HG03045 (cell line): ENCODE data around the gene ADAMTSL1.

ENCODE experiments used
- ATAC-seq: cut with Tn5 transposase; IDR thresholded peaks from one replicate; pipeline ENCODE4 v1.9.1; 2021; ENCODE audit warnings: mild to moderate bottlenecking, moderate library complexity; ENCODE audit not compliant: unreplicated experiment

ADAMTSL1 gene

DNA sequence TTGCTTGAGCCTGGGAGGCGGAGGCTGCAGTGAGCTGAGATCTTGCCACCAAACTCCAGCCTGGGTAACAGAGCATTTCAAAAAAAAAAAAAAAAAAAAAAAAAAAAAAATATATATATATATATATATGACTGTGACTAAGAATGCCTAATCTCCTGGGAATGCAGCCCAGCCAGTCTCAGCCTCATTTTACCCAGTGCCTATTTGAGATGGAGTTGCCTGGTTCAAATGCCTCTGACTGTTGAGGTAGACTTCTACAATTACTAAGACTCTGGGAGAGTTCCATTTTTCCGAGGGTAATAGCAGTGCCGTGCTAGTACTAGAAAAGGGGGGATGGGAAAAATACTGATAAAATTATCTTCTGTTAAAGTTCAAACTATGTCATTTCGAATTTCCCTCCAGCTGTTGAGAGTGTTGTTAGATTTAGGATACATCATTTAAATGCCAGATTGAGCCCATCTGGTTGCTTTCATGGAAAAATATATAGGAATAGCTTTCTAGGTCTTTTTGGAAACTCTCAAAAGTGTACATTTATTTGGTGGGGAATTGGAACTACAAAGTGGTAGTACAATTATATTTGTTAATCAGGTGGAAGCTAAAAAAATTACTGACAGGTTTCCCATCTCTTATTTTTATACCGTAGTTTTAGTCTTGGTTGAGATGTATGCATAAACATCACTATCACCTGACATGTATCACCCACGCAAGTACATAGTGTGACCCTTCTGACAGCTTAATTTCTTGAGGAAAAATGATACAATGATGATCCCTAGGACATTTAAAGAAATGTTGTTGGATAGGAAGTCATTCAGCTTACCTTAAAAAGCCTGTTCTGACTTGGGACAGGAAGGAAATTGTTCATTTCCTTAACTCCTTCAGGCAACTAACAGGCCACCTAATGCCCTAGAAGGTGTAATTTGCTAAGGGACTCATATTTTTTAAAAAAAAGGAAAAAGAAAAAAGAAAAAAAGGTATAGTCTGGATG lies 214.9 kb downstream of the ADAMTSL1 start:
- ATAC-seq, result no peak

DNA sequence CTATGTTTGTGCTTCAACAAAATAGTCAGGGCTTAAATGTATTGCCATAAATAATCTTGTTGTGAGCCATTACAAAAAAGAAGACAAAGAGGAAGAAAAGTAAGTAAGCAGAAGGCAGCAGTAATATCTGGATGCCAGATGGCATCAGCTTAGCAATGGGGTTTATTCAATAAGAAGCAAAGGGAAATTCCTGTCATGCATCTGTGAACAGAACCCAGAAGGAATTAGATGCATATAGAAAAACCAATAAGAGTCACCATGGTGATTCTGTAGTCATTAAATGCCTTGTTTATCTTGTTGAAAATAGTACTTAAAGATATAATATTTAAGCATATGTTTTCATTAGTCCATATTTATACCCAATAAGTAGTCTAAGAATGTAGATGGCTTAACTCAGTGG lies 216.0 kb downstream of the ADAMTSL1 start:
- ATAC-seq, result no peak

DNA sequence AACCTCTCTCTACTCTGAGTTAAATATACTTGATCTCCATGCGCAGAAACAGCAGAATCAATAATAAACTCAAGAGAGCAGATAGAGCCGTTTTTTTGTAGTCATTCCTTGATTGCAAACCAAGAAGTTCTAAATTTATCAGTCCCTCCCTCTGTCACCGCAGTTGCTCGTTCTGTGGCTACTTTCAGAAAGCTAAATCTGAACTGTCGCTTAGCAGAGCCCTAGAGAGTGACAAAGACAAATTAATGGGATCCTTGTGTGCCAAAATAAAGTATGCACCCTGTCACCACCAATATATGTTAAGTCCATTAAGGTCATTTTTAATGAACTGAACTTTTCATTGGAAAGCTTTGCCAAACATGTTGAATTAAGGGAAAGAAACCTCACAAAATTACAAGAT lies 218.3 kb downstream of the ADAMTSL1 start:
- no peak for ATAC-seq

DNA sequence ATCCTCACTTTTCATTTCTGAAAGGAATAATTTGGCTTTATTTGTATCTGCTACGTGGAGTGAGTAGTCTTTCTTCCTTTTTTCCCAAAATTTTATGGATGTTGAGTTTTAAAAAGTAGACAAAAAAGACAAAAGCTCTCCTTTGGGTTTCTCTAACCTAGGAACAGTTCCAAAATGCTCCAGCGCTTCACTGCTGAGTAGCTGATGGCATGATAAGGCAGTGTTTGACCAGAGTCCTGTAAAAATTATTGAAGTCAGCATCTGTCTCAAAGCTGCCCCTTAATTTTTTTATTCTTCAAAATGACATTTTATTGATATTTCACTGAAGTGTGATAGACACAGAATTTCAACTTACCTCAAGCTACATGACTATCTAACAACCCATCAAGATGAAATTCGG lies 219.0 kb downstream of the ADAMTSL1 start:
- ATAC-seq, result no peak

DNA sequence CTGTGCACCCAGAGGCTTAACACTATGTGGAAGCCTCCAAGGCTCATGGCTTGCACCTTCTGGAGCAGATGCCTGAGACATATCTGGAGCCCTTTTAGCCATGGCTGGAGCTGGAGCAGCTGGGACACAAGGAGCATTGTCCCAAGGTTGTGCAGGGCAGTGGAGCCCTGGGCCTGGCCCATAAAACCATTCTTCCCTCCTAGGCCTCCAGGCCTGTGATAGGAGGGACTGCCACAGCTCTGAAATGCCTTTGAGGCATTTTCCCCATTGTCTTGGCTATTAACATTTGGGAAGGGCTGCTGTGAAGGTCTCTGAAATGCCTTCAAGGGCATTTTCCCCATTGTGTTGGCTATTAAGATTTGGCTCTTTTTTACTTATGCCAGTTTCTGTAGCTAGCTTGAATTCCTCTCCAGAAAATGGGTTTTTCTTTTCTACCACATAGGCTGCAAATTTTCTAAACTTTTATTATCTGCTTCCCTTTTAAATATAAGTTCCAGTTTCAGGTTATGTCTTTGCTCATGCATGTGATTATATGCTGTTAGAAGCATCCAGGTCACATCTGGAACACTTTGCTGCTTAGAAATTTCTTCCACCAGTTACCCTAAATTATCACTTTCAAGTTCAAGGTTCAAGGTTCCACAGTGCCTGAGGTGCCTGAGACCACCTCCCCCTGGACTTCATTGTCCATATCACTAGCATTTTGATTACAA lies 221.2 kb downstream of the ADAMTSL1 start:
- no peak for ATAC-seq

DNA sequence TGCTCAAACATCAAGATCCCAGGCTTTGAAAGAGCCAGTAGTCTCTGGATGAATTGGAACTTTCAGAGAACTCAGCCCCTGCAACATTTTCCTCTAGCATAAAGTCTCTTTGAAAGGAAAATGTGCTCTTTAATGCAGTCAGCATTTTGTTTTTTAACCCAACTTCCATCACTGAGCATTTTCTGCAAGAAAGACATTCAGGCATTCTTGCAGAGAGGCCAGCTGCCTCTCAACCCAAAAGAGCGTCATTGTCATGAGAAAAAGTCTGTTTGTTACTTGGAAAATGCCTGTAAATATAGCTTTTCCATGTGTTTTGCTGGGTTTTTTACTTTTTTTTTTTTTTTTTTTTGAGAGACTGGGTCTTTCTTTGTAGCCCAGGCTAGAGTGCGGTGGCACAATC lies 225.0 kb downstream of the ADAMTSL1 start:
- ATAC-seq, result no peak

DNA sequence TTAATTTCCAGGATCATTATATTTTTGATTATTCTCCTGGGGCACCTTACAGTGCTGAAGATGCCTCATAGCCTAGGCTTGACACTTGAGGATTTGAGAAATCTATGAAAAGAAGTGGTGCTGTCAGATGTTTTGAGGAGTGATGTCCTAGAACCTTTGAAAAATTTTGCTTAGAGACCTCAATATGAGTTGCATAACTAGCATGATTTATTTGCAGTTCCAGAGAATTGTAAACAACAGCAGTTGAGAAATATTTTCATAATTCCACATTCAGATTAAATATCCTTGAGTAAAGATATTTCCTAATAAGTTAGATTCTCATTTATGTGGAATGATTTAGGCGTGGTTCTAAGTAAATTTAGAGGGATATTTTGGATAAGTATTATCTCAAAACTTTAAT lies 225.8 kb downstream of the ADAMTSL1 start:
- no peak for ATAC-seq

DNA sequence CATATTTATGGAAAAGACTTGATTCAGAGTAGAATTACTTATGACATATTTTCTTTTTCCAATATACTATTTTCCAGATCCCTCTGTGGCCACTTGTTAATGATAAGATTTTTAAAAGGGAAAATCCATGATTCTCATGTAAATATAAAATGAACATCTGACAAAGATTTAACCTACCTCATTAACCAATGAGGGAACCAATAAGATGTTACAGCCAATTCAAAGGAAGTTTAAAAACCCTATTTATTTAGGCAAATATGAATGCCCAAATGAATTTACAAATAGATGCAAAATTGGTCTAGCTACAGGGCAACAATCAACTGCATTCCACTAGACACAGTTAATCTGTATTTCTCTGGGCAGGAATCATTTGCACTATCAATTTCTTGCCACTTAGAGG lies 226.8 kb downstream of the ADAMTSL1 start:
- no peak for ATAC-seq

DNA sequence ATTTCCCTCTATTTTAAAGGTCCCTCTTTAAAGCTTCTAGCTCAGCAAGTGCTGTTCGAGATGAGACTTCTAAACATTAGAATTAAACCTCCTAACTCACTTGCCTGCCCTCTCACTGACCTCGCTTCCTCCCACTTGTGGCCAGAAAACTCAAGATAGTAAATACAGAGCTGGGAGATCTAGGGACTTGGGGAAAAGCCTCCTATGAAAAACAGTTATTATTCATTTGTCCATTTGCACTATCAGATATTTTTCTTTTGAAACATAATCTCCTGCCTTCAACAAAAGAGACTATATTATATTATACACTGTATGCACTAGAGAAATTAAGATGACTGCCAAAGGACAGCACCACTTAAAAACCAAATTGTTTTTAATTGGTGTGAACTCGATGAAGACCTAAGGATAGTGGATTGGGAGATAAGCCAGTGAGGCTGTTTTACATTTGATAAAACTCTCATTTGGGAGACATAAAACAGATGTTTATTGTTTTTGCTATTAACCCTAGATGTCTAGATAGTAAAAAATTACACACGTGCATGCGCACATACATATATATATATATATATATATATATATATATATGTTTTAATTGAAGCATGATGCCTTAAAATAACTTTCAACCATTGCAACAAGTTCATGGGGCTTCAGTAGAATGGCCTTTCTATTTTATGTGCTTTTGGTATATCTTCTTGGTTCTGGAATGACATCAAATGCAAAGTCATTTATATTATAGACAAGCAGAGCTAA lies 229.4 kb downstream of the ADAMTSL1 start:
- no peak for ATAC-seq

DNA sequence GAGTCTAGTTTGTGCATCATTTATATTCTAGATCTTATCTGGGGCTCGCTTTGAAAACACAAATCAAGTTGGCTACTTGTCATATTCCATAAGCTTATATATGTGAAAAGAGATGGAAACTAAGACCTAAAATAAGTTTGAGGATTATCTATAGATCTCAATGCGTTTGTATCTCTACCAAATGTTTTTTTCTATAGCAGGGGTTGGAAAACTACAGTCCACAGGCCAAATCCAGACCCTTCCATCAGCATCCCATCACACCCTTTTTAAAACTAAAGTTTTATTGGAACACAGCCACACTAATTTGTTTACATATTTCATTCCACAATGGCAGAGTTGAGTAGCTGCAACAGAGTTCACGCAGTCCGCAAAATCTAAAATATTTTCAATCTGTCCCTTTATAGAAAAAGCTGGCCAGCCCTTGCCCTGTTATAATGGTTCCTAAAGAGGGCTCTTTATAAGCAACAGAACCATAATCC lies 230.0 kb downstream of the ADAMTSL1 start:
- ATAC-seq, result no peak

DNA sequence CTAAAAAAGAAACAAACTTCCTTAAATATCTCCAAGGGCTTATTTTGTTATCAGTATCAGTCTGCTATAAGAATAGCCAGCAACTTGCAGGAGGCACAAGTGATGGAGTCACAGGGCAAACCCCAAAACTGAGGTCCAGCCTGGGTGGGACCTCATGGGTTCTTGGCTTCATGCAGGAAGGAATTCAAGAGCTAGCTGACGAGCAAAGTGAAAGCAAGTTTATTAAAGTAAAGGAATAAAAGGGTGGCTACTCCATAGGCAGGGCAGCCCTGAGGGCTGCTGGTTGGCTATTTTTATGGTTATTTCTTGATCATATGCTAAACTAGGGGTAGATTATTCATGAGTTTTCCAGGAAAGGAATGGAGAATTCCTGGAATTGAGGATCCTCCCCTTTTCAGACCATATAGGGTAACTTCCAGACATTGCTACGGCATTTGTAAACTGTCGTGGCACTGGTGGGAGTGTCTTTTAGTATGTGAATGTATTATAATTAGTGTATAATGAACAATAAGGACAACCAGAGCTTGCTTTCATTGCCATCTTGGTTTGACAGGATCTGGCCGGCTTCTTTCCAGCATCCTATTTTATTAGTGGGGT lies 231.9 kb downstream of the ADAMTSL1 start:
- no peak for ATAC-seq

DNA sequence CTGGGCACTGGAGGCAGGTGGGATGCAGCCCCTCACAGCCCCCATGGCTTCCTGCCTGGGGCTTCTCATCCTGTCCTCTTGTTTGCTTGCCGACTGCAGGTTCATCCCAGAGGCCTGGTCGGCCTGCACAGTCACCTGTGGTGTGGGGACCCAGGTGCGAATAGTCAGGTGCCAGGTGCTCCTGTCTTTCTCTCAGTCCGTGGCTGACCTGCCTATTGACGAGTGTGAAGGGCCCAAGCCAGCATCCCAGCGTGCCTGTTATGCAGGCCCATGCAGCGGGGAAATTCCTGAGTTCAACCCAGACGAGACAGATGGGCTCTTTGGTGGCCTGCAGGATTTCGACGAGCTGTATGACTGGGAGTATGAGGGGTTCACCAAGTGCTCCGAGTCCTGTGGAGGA lies 232.7 kb downstream of the ADAMTSL1 start:
- ATAC-seq, result no peak

DNA sequence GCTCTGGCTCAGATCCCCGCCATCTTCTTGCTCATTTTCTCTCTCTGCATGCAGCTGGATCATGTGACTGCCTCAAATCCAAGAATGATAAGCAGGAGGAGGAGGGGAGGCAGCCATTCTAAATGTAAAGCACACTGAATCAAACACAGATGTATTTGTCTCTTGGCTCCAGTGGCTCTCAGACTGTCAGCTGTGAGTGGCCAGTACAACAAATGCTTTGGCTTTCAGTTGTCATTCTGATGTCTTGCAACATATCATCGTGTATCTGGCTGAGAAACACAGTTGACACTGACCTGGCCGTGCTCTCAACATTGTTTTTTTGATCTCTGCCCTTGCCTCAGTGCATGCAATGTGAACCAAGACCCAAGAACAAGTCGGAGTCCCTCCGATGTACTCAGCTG lies 233.1 kb downstream of the ADAMTSL1 start:
- ATAC-seq, result no peak

DNA sequence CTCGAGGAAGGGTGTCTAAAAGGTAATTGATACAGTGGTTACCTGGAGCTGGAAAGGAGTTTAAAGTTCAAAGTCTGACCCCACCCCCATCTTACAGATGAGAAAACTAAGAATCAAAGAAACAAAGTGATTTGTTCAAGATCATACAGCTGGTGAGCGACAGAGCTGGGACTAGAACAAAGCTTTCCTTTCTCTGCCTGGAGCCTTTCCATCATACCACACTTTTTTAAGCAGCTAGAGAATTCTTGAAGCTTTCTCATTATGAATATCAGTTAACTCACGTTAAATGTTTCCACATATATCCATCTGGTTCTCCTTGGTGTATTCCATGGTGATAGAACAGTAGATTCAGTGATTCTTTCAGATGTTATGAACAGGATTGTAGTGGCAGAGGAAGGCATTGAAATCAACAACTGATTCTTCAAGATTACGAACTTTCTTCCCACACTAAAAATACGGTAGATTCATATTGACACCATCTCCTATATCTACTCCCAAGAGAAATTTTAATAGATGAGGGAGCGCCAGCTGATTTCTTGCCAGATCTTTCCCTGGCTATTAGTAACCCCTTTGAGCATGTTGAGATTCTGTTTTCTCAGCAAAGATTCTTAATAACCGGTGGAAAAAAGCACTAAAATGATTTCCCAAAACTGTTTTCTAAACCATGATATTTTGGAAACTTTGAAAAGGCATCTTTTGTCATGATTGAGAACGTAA lies 233.7 kb downstream of the ADAMTSL1 start:
- ATAC-seq, result no peak

DNA sequence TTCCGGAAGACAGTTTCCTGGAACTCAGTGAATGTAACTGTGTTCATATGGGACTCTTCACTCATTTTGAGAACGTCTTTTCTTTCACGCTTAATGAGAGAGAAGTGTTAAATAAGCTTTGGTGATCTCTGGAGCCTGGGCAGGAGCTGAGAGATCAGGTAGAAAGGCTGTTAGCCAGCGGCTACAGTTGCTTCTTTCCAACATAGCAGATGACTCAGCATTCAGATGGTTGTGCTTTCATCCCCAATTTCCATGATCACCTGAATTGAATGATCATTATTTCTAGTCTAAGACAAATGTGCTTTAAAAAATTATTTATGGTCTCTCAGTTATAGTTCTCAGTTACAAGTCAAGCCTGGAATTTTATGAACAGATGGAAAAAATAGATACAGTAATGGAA lies 234.5 kb downstream of the ADAMTSL1 start:
- ATAC-seq, result no peak

DNA sequence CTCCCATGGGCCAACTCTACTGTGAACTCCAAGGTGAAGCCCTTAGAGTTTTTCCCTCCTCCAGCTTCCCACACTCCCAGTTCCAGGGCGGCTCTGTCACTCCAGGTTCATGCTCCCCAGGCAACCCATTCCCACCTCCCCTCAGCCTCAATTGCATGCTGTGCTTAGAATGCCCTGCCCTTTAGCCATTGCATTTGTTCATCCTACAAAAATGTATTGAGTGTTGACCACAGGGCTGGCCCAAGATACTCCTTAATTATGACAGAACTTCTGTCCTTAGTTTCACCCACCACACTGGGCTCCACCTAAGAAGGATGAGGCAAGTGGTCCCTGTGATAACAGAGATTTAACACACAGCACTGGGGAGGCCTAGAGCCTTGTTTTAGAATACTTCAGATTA lies 236.1 kb downstream of the ADAMTSL1 start:
- ATAC-seq, result no peak

DNA sequence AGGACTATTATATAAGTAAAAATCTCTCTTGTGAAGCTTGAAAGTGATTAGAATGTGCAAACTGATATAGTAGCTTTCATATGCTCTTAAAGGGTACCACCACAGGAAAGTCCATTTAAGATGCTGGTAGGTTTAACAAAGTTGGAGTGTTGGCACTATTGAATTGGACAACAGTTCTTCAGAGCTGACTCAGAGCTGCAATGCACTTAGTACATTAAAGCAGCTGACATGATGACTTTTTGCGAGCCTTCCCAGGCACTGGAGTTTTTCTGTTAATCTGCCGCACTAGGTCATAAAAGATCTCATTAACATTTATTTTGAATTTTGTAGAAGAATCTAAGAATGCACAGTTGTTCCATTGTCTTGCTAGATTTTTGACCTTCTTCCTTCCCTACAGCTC lies 243.8 kb downstream of the ADAMTSL1 start:
- no peak for ATAC-seq

DNA sequence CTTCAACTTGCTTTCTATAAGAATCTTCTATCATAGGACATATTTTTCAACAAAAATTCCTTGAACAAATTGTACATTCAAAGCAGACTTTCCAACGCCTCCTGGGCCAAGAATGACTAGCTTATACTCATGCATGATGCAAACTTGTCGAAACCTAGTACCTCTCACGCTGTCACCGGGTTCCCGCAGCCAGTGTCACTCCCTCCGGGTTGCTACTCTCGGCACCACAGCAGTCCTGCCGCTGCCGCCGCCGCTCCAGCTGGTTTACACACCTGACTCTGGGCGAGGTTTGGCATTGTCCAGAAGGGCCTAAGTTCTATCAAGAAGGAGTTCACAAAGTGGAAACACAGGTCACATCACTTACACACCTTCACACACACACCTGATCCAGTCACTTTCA lies 244.4 kb downstream of the ADAMTSL1 start:
- ATAC-seq, result no peak

DNA sequence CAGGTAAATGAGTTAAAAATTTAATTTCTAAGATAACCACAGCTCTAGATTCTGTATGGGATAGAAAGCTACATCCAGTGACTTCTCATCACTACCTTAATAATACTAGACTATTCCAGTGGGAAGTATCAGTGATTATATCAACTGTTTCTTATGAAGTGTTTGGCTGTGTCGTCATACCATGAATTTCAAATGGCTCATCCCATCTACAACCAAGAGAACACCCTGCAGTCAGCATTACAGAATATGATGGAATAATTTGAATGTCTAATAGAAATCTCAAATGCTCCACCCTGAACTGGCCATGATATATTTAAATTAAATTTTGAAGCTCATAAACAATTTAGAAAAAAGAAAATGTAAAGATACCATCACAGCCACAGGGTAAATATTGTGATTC lies 245.0 kb downstream of the ADAMTSL1 start:
- ATAC-seq, result no peak

DNA sequence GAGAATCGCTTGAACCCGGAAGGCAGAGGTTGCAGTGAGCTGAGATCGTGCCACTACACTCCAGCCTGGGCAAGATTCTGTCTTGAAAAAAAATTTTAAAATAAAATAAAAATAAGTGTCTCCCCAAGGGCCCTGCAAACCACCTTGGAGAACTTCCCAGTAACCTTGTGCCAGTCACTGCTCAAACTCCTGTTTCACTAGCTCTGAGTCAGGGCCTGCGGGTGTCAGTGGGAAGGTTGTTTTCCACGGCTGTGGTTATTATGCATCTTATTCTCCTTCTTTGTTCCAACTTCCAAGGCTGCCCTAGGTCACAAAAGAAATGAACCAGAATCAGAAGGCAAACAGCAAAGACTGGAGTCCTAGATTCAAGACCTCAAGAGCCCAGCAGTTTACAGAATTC lies 246.7 kb downstream of the ADAMTSL1 start:
- ATAC-seq, result no peak
